HEK293T (cell line): ENCODE measurements around the gene INTS15.

Source experiments
- FOXA1 ChIP-seq: fragments of 450-650 bp; IDR thresholded peaks from 2 replicates; pipeline ENCODE4 v1.6.1; 2016; ENCODE audit warnings: mild to moderate bottlenecking
- HDGF ChIP-seq: fragments of 450-650 bp; IDR thresholded peaks from 2 replicates; pipeline ENCODE4 v1.6.1; 2017; ENCODE audit warnings: antibody characterized with exemption, borderline replicate concordance
- TF ChIP-seq, protein P1 (sequence below): fragments of 450-650 bp; IDR thresholded peaks from 2 replicates; pipeline ENCODE4 v1.6.1; 2016

DNA sequence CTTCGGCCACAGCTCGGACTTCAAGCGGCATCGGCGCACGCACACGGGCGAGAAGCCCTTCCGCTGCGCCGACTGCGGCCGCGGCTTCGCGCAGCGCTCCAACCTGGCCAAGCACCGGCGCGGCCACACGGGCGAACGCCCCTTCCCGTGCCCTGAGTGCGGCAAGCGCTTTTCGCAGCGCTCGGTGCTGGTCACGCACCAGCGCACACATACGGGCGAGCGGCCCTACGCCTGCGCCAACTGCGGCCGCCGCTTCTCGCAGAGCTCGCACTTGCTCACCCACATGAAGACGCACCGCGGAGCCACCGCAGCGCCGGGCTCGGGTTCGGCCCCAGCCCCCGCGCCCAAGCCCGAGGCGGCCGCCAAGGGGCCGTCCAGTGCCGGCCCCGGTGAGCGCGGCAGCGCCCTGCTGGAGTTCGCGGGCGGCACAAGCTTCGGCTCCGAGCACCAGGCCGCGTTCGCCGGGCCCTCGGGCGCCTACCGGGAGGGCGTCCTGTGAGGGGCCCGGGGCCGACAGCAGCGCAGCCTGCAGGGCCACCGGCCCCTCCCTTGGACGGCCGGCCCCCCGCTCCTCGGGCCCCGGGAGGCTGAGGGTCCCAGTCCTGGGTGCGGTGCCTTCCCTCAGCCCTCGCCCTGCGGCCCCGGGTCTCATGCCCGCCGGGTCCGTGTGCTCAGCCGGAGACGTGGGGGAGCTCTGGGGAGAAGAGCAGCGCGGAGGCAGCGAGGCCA is 64.5 kb downstream of the INTS15 start:
- TF ChIP-seq HDGF: no peak
- TF ChIP-seq, protein P1, sequence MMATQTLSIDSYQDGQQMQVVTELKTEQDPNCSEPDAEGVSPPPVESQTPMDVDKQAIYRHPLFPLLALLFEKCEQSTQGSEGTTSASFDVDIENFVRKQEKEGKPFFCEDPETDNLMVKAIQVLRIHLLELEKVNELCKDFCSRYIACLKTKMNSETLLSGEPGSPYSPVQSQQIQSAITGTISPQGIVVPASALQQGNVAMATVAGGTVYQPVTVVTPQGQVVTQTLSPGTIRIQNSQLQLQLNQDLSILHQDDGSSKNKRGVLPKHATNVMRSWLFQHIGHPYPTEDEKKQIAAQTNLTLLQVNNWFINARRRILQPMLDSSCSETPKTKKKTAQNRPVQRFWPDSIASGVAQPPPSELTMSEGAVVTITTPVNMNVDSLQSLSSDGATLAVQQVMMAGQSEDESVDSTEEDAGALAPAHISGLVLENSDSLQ: no peak
- no peak for TF ChIP-seq FOXA1
